Trophoblast cell (in vitro differentiated cells and primary cell): ENCODE data around the gene THRB.

ENCODE experiments used
- DNase-seq, 2 donors: peaks; one replicate each; pipeline ENCODE4 v3.0.0-alpha.2; 2016
- H2AFZ ChIP-seq: 2 replicates; pipeline ENCODE4 v1.6.1; 2013; ENCODE audit warnings: low read length, moderate library complexity, mild to moderate bottlenecking; ENCODE audit not compliant: insufficient read depth, poor library complexity
- H2AK5ac ChIP-seq: 2 replicates; pipeline ENCODE4 v1.6.1; 2013; ENCODE audit warnings: mild to moderate bottlenecking, low read length
- H2BK120ac ChIP-seq: 2 replicates; pipeline ENCODE4 v1.6.1; 2013; ENCODE audit warnings: low read length, mild to moderate bottlenecking, moderate library complexity; ENCODE audit not compliant: insufficient read depth, poor library complexity
- H2BK12ac ChIP-seq: 2 replicates; pipeline ENCODE4 v1.6.1; 2013; ENCODE audit warnings: mild to moderate bottlenecking, low read length, moderate library complexity
- H2BK5ac ChIP-seq: 2 replicates; pipeline ENCODE4 v1.6.1; 2013; ENCODE audit warnings: low read length, low read depth, moderate library complexity, mild to moderate bottlenecking; ENCODE audit not compliant: poor library complexity
- H3K14ac ChIP-seq: 2 replicates; pipeline ENCODE4 v1.6.1; 2013; ENCODE audit warnings: mild to moderate bottlenecking, low read length
- H3K18ac ChIP-seq: 2 replicates; pipeline ENCODE4 v1.6.1; 2013; ENCODE audit warnings: mild to moderate bottlenecking, low read length
- H3K23ac ChIP-seq: 2 replicates; pipeline ENCODE4 v1.6.1; 2013; ENCODE audit warnings: low read length
- H3K27ac ChIP-seq: 2 replicates; pipeline ENCODE4 v1.5.1; 2013; ENCODE audit warnings: low read depth, mild to moderate bottlenecking, inconsistent platforms, low read length, moderate library complexity
- H3K27me3 ChIP-seq: 2 replicates; pipeline ENCODE4 v1.6.1; 2013; ENCODE audit warnings: inconsistent platforms, mild to moderate bottlenecking, low read length, moderate library complexity; ENCODE audit not compliant: insufficient read depth
- H3K36me3 ChIP-seq, 2 experiments: 1 replicate in 1 of 2; 2 replicates in 1 of 2; pipeline ENCODE4 v1.6.1; 2013; ENCODE audit warnings: low read length in 2 of 2, mild to moderate bottlenecking in 2 of 2, moderate library complexity in 1 of 2; ENCODE audit not compliant: insufficient read depth in 2 of 2, control insufficient read depth in 1 of 2
- H3K4ac ChIP-seq: 2 replicates; pipeline ENCODE4 v1.6.1; 2013; ENCODE audit warnings: low read depth, mild to moderate bottlenecking, low read length, moderate library complexity
- H3K4me1 ChIP-seq, 2 experiments: 1 replicate in 1 of 2; 2 replicates in 1 of 2; pipeline ENCODE4 v1.6.1; 2013; ENCODE audit warnings: low read length in 2 of 2, mild to moderate bottlenecking in 2 of 2, moderate library complexity in 1 of 2; ENCODE audit not compliant: insufficient read depth in 2 of 2, control insufficient read depth in 1 of 2
- H3K4me2 ChIP-seq: 2 replicates; pipeline ENCODE4 v1.6.1; 2013; ENCODE audit warnings: inconsistent platforms, mild to moderate bottlenecking, low read length, moderate library complexity
- H3K4me3 ChIP-seq: 2 replicates; pipeline ENCODE4 v1.5.1; 2013; ENCODE audit warnings: mild to moderate bottlenecking, low read depth, low read length, inconsistent platforms
- H3K79me1 ChIP-seq: one replicate; pipeline ENCODE4 v1.6.1; 2013; ENCODE audit warnings: low read length
- H3K79me2 ChIP-seq: 2 replicates; pipeline ENCODE4 v1.6.1; 2013; ENCODE audit warnings: low read length, mild to moderate bottlenecking; ENCODE audit not compliant: control insufficient read depth, insufficient read depth, poor library complexity
- H3K9ac ChIP-seq: 2 replicates; pipeline ENCODE4 v1.6.1; 2013; ENCODE audit warnings: mild to moderate bottlenecking, low read length
- H3K9me3 ChIP-seq: 2 replicates; pipeline ENCODE4 v1.6.1; 2013; ENCODE audit warnings: low read depth, mild to moderate bottlenecking, control low read depth, inconsistent platforms, low read length; ENCODE audit not compliant: insufficient read depth
- H4K12ac ChIP-seq: 2 replicates; pipeline ENCODE4 v1.6.1; 2013; ENCODE audit warnings: low read depth, mild to moderate bottlenecking, low read length, moderate library complexity
- H4K8ac ChIP-seq: 2 replicates; pipeline ENCODE4 v1.6.1; 2013; ENCODE audit warnings: low read depth, mild to moderate bottlenecking, low read length, moderate library complexity
- H4K91ac ChIP-seq: one replicate; pipeline ENCODE4 v1.6.1; 2013; ENCODE audit warnings: low read depth, mild to moderate bottlenecking, low read length, moderate library complexity
- WGBS: extraction: QIAGEN DNeasy Blood & Tissue Kit; methylation state at CpG from one replicate; pipeline ENCODE4 v1.1.7; 2013; ENCODE audit warnings: missing lambda C conversion rate; ENCODE audit not compliant: insufficient read length, insufficient coverage; ENCODE audit errors: extremely low coverage; 5-methylcytosine and 5-hydroxymethylcytosine counted together

Gene THRB

DNA sequence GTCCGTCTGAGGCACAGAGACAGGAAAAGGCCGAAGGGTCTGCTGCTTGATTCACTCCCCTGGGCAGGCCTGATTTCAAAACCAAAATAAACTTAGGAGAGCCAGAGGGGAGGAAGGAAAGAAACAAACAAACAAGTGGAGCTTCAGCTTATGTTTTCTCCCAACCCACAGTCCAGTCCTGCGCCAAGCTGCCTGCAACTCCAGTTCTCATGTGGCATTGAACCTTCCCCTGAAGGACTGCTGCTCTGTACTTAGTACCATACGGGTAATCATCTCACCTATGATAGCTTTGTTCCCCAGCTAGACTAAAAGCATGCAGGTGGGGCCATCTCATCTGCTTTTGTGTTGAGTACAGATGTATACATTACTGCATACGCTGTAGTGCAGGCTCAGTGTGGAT, 236.4 kb downstream of the THRB start:
- Histone ChIP-seq H3K27ac (no peak overlapping the region), H2BK120ac (no peak overlapping the region), H3K4me2 (no peak overlapping the region), H3K14ac (no peak overlapping the region), H3K4me1 (peaks cover 6 to 16% of the 10 kb centered on the region in 2 experiments), H2BK12ac (no peak overlapping the region), H3K23ac (peak overlapping the region; percentile 14), H4K91ac (no peak overlapping the region), H3K9ac (no peak overlapping the region), H3K9me3 (no peaks in the 10 kb centered on the region), H4K8ac (no peak overlapping the region), H2AK5ac (no peak overlapping the region), H3K27me3 (no peaks in the 10 kb centered on the region), H3K4me3 (no peak overlapping the region), H3K36me3 (no peaks in the 10 kb centered on the region), H3K79me2 (no peaks in the 10 kb centered on the region), H3K79me1 (peaks cover 5% of the 10 kb centered on the region), H2BK5ac (no peak overlapping the region), H3K4ac (no peak overlapping the region), H2AFZ (no peak overlapping the region), H3K18ac (no peak overlapping the region), H4K12ac (no peak overlapping the region)
- no CpG with 5 or more reads among the region's 5 CpGs for WGBS
- DNase-seq = no peak

DNA sequence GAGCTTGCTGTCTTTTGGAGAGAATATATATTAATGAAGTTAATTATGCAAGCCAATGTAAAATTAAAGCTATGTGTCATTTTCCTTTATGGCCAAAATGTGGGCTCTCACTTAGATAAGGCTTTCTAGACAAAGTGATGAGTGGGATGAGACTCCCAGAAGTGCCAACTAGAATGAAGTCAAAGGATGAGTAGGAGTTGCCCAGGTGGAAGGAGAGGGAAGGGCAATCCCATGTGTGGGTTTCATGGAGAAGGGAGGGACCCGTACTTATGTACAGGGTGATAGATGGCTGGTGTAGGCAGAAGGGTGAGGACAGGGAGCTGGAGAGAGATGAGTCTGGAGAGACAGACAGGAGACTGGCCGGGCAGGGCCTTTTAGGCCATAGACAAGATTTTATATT, 239.2 kb downstream of the THRB start:
- no peak overlapping the region for H3K14ac ChIP-seq
- H3K27ac ChIP-seq = no peak overlapping the region
- no peak overlapping the region for H3K4me2 ChIP-seq
- no peak overlapping the region for H4K12ac ChIP-seq
- H3K36me3 ChIP-seq = no peaks in the 10 kb centered on the region
- peak overlapping the region; percentile 37 for H3K18ac ChIP-seq
- H3K9ac ChIP-seq = no peak overlapping the region
- H4K91ac ChIP-seq = peak overlapping the region; percentile 26
- no peak overlapping the region for H2AFZ ChIP-seq
- no peak overlapping the region for H3K23ac ChIP-seq
- H3K4me1 ChIP-seq = peaks cover under 1 to 15% of the 10 kb centered on the region in 2 experiments
- peak overlapping the region; percentile 63 for H2BK12ac ChIP-seq
- WGBS = no CpG with 5 or more reads among the region's 2 CpGs
- H3K4ac ChIP-seq = no peak overlapping the region
- H3K4me3 ChIP-seq = no peak overlapping the region
- H4K8ac ChIP-seq = peak overlapping the region; percentile 36
- no peak overlapping the region for H2AK5ac ChIP-seq
- no peaks in the 10 kb centered on the region for H3K79me2 ChIP-seq
- peak overlapping the region; percentile 25 for H2BK120ac ChIP-seq
- DNase-seq = no peak
- no peak overlapping the region for H2BK5ac ChIP-seq
- no peaks in the 10 kb centered on the region for H3K9me3 ChIP-seq
- no peaks in the 10 kb centered on the region for H3K27me3 ChIP-seq
- peaks cover 5% of the 10 kb centered on the region for H3K79me1 ChIP-seq

DNA sequence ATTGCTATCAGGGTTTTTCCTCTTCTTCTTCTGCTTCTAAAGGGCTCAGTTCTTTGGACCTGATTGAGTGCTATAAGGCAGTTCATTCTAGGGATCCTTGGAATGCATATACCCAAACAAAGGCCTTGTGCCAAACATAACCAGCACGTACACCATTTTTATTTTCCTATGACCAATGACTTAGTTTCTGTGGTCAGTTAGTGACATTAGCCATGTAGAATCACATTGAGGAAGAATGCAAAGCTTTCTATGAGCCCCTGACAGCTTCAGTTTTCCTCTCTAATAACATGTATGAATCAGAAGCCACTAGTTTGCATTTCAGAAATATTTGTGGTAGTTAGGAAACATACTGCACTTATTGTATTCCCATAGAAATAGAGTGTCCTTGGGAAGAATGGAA, 240.0 kb downstream of the THRB start:
- H4K91ac ChIP-seq = no peak overlapping the region
- H3K14ac ChIP-seq = no peak overlapping the region
- no peak overlapping the region for H3K4ac ChIP-seq
- H4K8ac ChIP-seq = no peak overlapping the region
- H3K4me2 ChIP-seq = no peak overlapping the region
- no peak overlapping the region for H3K23ac ChIP-seq
- no peak overlapping the region for H3K9ac ChIP-seq
- H3K36me3 ChIP-seq = no peaks in the 10 kb centered on the region
- H2BK120ac ChIP-seq = no peak overlapping the region
- no peak overlapping the region for H3K4me3 ChIP-seq
- peaks cover 5% of the 10 kb centered on the region for H3K79me1 ChIP-seq
- no peak overlapping the region for H4K12ac ChIP-seq
- H3K27ac ChIP-seq = peak overlapping the region; percentile 26
- no peak overlapping the region for H2AK5ac ChIP-seq
- no peaks in the 10 kb centered on the region for H3K79me2 ChIP-seq
- no peaks in the 10 kb centered on the region for H3K9me3 ChIP-seq
- H3K18ac ChIP-seq = no peak overlapping the region
- H3K27me3 ChIP-seq = no peaks in the 10 kb centered on the region
- no peak overlapping the region for H2BK12ac ChIP-seq
- no peak overlapping the region for H2AFZ ChIP-seq
- no CpG with 5 or more reads among the region's 1 CpG for WGBS
- DNase-seq = peak; percentile 48 to 77
- H3K4me1 ChIP-seq = peaks cover 0 to 12% of the 10 kb centered on the region in 2 experiments
- H2BK5ac ChIP-seq = no peak overlapping the region

DNA sequence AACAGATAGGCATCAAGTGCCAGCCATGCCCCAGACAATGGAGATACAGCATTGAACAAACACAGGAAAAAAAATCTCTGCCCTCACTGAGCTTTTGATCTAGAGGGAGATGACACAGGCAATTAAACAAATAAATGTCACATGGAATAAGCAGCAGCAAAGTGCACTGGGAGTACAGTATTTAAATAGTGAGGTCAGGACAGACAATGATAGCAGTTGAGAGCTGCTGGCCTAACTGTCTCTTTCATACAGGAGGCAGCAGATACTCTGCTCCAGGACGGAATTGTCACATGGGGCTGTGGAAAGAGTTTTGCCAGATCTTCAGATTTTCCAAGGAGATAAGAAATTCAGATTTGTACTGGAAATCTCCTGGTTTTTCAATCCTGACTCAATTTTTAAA, 241.3 kb downstream of the THRB start:
- no peak overlapping the region for H2BK5ac ChIP-seq
- no peak overlapping the region for H2BK12ac ChIP-seq
- H3K36me3 ChIP-seq = no peaks in the 10 kb centered on the region
- H3K9ac ChIP-seq = no peak overlapping the region
- peak in 1 of 2 donors; percentile 12 for DNase-seq
- no peaks in the 10 kb centered on the region for H3K79me2 ChIP-seq
- peak overlapping the region; percentile 70 for H3K27ac ChIP-seq
- peaks cover 0 to 5% of the 10 kb centered on the region in 2 experiments for H3K4me1 ChIP-seq
- peaks cover 4% of the 10 kb centered on the region for H3K79me1 ChIP-seq
- no peak overlapping the region for H3K18ac ChIP-seq
- no peak overlapping the region for H3K14ac ChIP-seq
- H3K9me3 ChIP-seq = no peaks in the 10 kb centered on the region
- H3K23ac ChIP-seq = no peak overlapping the region
- WGBS = no CpG with 5 or more reads among the region's 1 CpG
- H2BK120ac ChIP-seq = peak overlapping the region; percentile 39
- no peak overlapping the region for H4K91ac ChIP-seq
- H2AFZ ChIP-seq = no peak overlapping the region
- no peak overlapping the region for H2AK5ac ChIP-seq
- H3K4me3 ChIP-seq = no peak overlapping the region
- no peak overlapping the region for H3K4ac ChIP-seq
- peak overlapping the region; percentile 31 for H3K4me2 ChIP-seq
- no peak overlapping the region for H4K8ac ChIP-seq
- no peaks in the 10 kb centered on the region for H3K27me3 ChIP-seq
- no peak overlapping the region for H4K12ac ChIP-seq
